Adipose tissue (tissue), 3 donors: Measurements from ENCODE around the gene RTTN. TPM values are rescaled to one million over a fixed set of nuclear protein-coding genes. Genes with fewer than 3 reads are reported as not detected.

Source experiments
- H3K27ac ChIP-seq: one replicate; pipeline ENCODE4 v1.5.1; 2013; ENCODE audit warnings: low read depth, low read length
- WGBS, 3 donors: extraction: QIAGEN DNeasy Blood & Tissue Kit; methylation state at CpG; one replicate each; pipeline ENCODE4 v1.1.7; 2013; 5-methylcytosine and 5-hydroxymethylcytosine counted together
- polyA plus RNA-seq, 3 donors: library from polyadenylated mRNA; stranded (reverse); fragments of 200-250 nt; gene quantifications; one replicate each; pipeline ENCODE4 v1.2.3, GENCODE V29; 2013
- donor health status: healthy with polysubstance abuse.
- donor health status: Bipolar disorder and iron deficiency.
- donor health status: healthy.

Gene RTTN
- polyA plus RNA-seq, 3 donors, result 2.6 to 3.0 (median 2.8) TPM

- WGBS, 3 donors, result 66 to 90% (median 68%) methylated on average over 2 of the region's 2 CpGs
These were observed 159.3 kb downstream of the RTTN start for GRCh38 chr18:70046207-70046606.

GRCh38 chr18:70044632-70045031 is 160.9 kb downstream of the RTTN start:
- WGBS, 3 donors, result 48 to 76% (median 50%) methylated on average over 4 of the region's 4 CpGs
- H3K27ac ChIP-seq, result no peak overlapping the region

More at GRCh38 chr18:70046207-70046606, 159.3 kb downstream of the RTTN start:
- H3K27ac ChIP-seq, result no peak overlapping the region

GRCh38 chr18:70041459-70042050 is 163.9 kb downstream of the RTTN start:
- H3K27ac ChIP-seq, result no peak overlapping the region
- WGBS, 3 donors, result 75 to 89% (median 88%) methylated on average over 4 of the region's 4 CpGs

GRCh38 chr18:70039186-70039585 is 166.3 kb downstream of the RTTN start:
- WGBS, 3 donors, result 93 to 95% (median 94%) methylated on average over 2 of the region's 2 CpGs
- no peak overlapping the region for H3K27ac ChIP-seq

GRCh38 chr18:70037431-70038061 is 167.9 kb downstream of the RTTN start:
- WGBS, 3 donors, result 87 to 89% (median 88%) methylated on average over 6 of the region's 6 CpGs
- no peak overlapping the region for H3K27ac ChIP-seq

- WGBS, 3 donors, result 92 to 97% (median 97%) methylated on average over 8 of the region's 8 CpGs
- H3K27ac ChIP-seq, result no peak overlapping the region
These were observed 168.6 kb downstream of the RTTN start for GRCh38 chr18:70036771-70037347.

GRCh38 chr18:70036168-70036567 is 169.3 kb downstream of the RTTN start:
- no peak overlapping the region for H3K27ac ChIP-seq
- WGBS, 3 donors, result 96 to 98% (median 96%) methylated on average over 2 of the region's 2 CpGs

GRCh38 chr18:70031221-70031620 is 174.3 kb downstream of the RTTN start:
- H3K27ac ChIP-seq, result no peak overlapping the region
- WGBS, 3 donors, result 97 to 98% (median 97%) methylated on average over 4 of the region's 4 CpGs

- no peak overlapping the region for H3K27ac ChIP-seq
These were observed 174.8 kb downstream of the RTTN start for GRCh38 chr18:70030728-70031127.

GRCh38 chr18:70029163-70029562 is 176.3 kb downstream of the RTTN start:
- 92 to 100% (median 97%) methylated on average over 1 of the region's 1 CpG for WGBS, 3 donors

More at GRCh38 chr18:70030728-70031127, 174.8 kb downstream of the RTTN start:
- 67 to 91% (median 89%) methylated on average over 1 of the region's 1 CpG for WGBS, 3 donors

GRCh38 chr18:70028734-70029133 is 176.8 kb downstream of the RTTN start:
- no peak overlapping the region for H3K27ac ChIP-seq
- WGBS, 3 donors, result 89 to 96% (median 93%) methylated on average over 3 of the region's 3 CpGs

More at GRCh38 chr18:70029163-70029562, 176.3 kb downstream of the RTTN start:
- H3K27ac ChIP-seq, result no peak overlapping the region

- H3K27ac ChIP-seq, result no peak overlapping the region
- WGBS, 3 donors, result 89 to 95% (median 92%) methylated on average over 3 of the region's 3 CpGs
These were observed 177.4 kb downstream of the RTTN start for GRCh38 chr18:70028084-70028483.

- H3K27ac ChIP-seq, result no peak overlapping the region
- 65 to 76% (median 70%) methylated on average over 5 of the region's 5 CpGs for WGBS, 3 donors
These were observed 179.9 kb downstream of the RTTN start for GRCh38 chr18:70025580-70025979.

- 94 to 98% (median 96%) methylated on average over 3 of the region's 3 CpGs for WGBS, 3 donors
- no peak overlapping the region for H3K27ac ChIP-seq
These were observed 180.7 kb downstream of the RTTN start for GRCh38 chr18:70024829-70025228.

- 89 to 94% (median 90%) methylated on average over 2 of the region's 2 CpGs for WGBS, 3 donors
- no peak overlapping the region for H3K27ac ChIP-seq
These were observed 181.4 kb downstream of the RTTN start for GRCh38 chr18:70024093-70024492.

- H3K27ac ChIP-seq, result no peak overlapping the region
- WGBS, 3 donors, result 98 to 99% (median 98%) methylated on average over 3 of the region's 3 CpGs
These were observed 182.9 kb downstream of the RTTN start for GRCh38 chr18:70022636-70023035.

- no peak overlapping the region for H3K27ac ChIP-seq
- WGBS, 3 donors, result 58 to 97% (median 96%) methylated on average over 1 of the region's 1 CpG
These were observed 184.0 kb downstream of the RTTN start for GRCh38 chr18:70021498-70021897.

- no peak overlapping the region for H3K27ac ChIP-seq
- 33 to 92% (median 90%) methylated on average over 1 of the region's 1 CpG for WGBS, 3 donors
These were observed 184.4 kb downstream of the RTTN start for GRCh38 chr18:70021043-70021442.

GRCh38 chr18:70019991-70020390 is 185.5 kb downstream of the RTTN start:
- H3K27ac ChIP-seq, result no peak overlapping the region
- WGBS, 3 donors, result 89 to 93% (median 90%) methylated on average over 2 of the region's 2 CpGs

- no peak overlapping the region for H3K27ac ChIP-seq
- 71 to 84% (median 76%) methylated on average over 2 of the region's 2 CpGs for WGBS, 3 donors
These were observed 186.4 kb downstream of the RTTN start for GRCh38 chr18:70019136-70019535.
